Occipital lobe (tissue), 2 donors: ENCODE results near the gene FBXL4. TPM values are rescaled to one million over a fixed set of nuclear protein-coding genes. Genes with fewer than 3 reads are reported as not detected.

Experiments
- DNase-seq: peaks from one replicate; lab custom pipeline; 2025; lab: John Stamatoyannopoulos, UW
- total RNA-seq: library from RNA; depleted of rRNA; stranded (reverse); fragments of >200 nt; gene quantifications from one replicate; pipeline ENCODE4 v1.2.3, GENCODE V29; 2014

Gene FBXL4
- total RNA-seq, 1 donor from 2014 or later: 44.6 TPM

GRCh38 chr6:98827295-98828159 lies 120.2 kb downstream of the FBXL4 start:
- peak; percentile 53 for DNase-seq

- no peak for DNase-seq
These were observed 122.0 kb downstream of the FBXL4 start for GRCh38 chr6:98825600-98826230.

- DNase-seq: no peak
These were observed 122.7 kb downstream of the FBXL4 start for GRCh38 chr6:98824902-98825599.

DNA sequence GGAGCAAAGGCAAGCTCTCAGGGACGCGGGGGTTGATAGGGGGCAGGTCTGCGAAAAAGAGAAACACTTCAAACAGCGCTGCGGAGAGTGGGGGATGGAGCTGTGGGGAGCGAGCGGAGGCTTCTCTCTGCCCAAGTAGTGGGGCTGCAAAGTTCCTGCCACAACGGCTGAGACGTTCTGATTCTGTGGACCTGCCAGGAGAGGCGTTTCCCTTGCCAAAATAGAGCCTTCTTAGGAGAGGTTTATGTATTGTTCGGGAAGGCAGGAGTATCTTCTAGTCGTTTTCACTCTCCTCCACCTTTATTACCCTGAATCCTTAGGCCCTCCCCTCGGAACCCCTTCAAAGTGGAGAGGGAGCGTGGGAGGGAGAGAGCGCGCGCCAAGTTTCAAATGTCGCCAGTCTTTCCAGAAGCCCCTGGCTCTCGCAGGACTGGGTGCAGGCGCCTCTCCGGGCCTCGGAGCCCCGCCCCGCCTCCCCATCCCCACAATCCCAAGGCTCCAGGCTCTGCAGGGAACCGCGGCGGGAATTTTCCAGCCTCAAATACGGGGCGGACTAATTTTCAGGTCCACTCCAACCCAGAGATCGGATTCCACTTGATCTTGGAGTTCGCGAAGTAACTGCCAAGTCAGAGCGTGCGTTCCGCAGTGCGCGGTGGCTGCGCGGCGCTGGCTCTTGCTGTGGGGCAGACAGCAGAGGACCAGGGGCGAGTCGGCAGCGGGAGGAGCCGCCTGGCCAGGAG lies 123.4 kb downstream of the FBXL4 start:
- peak; percentile 26 for DNase-seq

DNA sequence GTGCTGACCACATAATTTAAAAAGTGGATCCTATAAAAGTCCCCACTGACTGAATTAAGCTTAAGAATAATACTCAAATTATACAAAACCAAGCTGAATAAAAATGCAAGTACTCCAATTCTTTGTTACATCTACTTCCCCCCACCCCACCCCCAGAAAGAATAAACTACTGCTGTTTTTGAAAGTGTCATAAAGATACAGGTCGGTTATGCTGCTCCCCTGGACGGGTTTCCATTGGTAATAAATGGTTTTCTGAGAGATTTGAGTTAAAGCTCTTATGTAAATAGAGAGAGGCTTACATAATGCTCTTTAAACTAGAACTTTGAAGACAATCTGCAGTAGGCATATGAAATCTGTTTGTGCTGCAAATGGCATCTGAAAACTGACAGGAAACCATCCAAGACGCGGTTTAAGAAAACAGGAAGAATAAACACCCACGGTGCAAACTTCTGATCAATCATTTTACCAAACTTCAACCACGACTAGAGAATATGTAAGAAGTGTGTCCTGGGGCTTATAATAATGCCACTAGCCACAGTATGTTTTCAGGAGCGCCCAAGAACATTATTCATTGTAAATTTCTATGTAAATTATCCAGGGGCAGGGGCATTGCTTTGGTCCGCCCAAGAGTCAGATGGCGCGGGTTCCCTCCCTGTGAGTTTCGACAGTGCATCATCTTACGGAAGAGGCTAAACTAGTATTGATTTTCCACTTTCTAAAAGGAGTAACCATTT lies 124.2 kb downstream of the FBXL4 start:
- DNase-seq: no peak

DNA sequence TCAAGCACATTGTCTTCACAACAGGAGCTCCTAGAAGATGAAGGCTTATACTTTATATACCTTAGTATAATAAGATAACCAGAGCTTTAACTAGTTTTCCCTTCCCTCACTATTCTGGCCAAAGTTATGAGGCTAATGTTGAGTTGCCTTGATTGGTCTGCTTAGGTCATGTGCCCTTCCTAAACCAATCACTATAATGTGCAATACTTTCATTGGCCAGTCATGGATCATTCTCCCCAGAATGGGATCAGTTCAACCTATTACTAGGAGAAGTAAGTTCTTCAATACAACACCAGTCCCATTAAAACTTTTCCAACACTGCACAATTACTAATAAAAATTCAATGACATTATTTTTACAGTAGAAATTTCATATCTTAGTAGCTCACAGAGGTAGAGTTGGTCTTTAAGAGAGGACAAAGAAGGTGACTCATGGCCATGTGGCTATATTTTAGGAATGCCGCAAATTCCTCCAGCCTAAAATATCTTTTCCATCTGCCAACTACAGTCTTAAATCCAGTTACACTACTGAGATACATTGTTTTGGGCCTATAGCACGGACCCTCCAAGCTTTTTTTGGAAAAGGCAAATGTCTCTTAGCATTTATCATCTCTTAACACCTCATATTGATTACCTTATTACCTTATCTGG lies 125.9 kb downstream of the FBXL4 start:
- DNase-seq: no peak

Other genes with a start within 250 kb of the FBXL4 start
- gene POU3F2, start 113.4 kb downstream of the FBXL4 start, total RNA-seq: 194 TPM